ENCODE data around the gene FBN2. TPM values are rescaled to one million over a fixed set of nuclear protein-coding genes. Genes with fewer than 3 reads are reported as not detected.
A peak's percentile ranks its signal among the peaks of the same experiment; 100 is the strongest.
"Not testable (repeated sequence)": the region's sequence is repeated elsewhere in the genome, so short reads cannot be mapped to it uniquely, and the experiment has no call there.

The FBN2 gene
- total RNA-seq, 1 experiment from 2014 or later, result 193 TPM

DNA sequence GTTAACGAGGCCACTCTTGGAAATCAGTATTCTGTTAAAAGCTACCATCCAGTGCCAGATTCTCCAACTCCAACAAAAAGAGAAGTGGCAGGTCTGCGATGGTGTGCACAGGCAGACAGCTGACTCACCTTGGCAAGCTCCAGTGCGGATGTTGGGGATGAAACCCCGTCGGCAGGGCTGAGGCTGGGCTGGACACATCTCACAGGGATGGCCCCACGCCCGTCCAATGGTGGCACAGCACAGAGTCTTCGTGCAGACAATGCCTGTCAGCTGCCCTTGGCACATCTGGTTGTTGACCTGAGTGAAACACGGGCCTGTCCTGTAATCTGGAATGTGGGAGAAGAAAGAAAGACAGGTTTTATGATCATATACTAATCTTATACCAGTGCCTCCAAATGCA, 73.4 kb downstream of the FBN2 start:
- no peak for TF ChIP-seq CTCF (IDR thresholded peaks at IDR 0.05; ENCODE audit: unreplicated experiment)
- ChIA-PET CTCF (no interaction called here), POLR2A (no interaction called here)
- intact Hi-C loops (cut with micrococcal nuclease), result no loop called here
- peak; percentile 55 for DNase-seq (ENCODE audit: unreplicated experiment)
- Mint-ChIP-seq H3K4me3 (ENCODE audit: unreplicated experiment) (no peak overlapping the region), H3K27ac (ENCODE audit: low read depth, unreplicated experiment) (no peak overlapping the region), H3K4me1 (ENCODE audit: insufficient read depth, unreplicated experiment) (peaks cover 1% of the 10 kb centered on the region), H3K36me3 (ENCODE audit: insufficient read depth, unreplicated experiment) (peaks cover 22% of the 10 kb centered on the region), H3K9me3 (ENCODE audit: unreplicated experiment) (peaks cover 11% of the 10 kb centered on the region), H3K27me3 (ENCODE audit: insufficient read depth, unreplicated experiment) (no peaks in the 10 kb centered on the region)
- no TSS peak for BruUV-seq (replicated peaks)

- Mint-ChIP-seq H3K4me1 (ENCODE audit: insufficient read depth, unreplicated experiment) (no peaks in the 10 kb centered on the region), H3K36me3 (ENCODE audit: insufficient read depth, unreplicated experiment) (peaks cover 25% of the 10 kb centered on the region), H3K27me3 (ENCODE audit: insufficient read depth, unreplicated experiment) (no peaks in the 10 kb centered on the region), H3K4me3 (ENCODE audit: unreplicated experiment) (no peak overlapping the region), H3K9me3 (ENCODE audit: unreplicated experiment) (peaks cover 11% of the 10 kb centered on the region), H3K27ac (ENCODE audit: low read depth, unreplicated experiment) (no peak overlapping the region)
- no peak for DNase-seq (ENCODE audit: unreplicated experiment)
- no peak for TF ChIP-seq CTCF (IDR thresholded peaks at IDR 0.05; ENCODE audit: unreplicated experiment)
- ChIA-PET CTCF (interaction anchor here (0.5 to 1.2 kb wide), 3 partner anchors 102 to 457 kb away, joined by 3 to 7 read pairs (median 3); no protein-coding TSS in a partner anchor), POLR2A (interaction anchor here (0.6 to 0.7 kb wide), 2 partner anchors 59 to 78 kb away, joined by 3 read pairs; no protein-coding TSS in a partner anchor)
- intact Hi-C loops (cut with micrococcal nuclease), result no loop called here
- BruUV-seq (replicated peaks), result no TSS peak
Observed at GRCh38 chr5:128462330-128462729, 75.7 kb downstream of the FBN2 start.

GRCh38 chr5:128457147-128457915, 80.7 kb downstream of the FBN2 start:
- H3K27ac Mint-ChIP-seq (ENCODE audit: low read depth, unreplicated experiment); H3K4me3 Mint-ChIP-seq (ENCODE audit: unreplicated experiment); DNase-seq (ENCODE audit: unreplicated experiment); intact Hi-C loops (cut with micrococcal nuclease); BruUV-seq (replicated peaks); H3K4me1 Mint-ChIP-seq (ENCODE audit: insufficient read depth, unreplicated experiment); H3K27me3 Mint-ChIP-seq (ENCODE audit: insufficient read depth, unreplicated experiment): not testable (repeated sequence)
- H3K36me3 Mint-ChIP-seq (ENCODE audit: insufficient read depth, unreplicated experiment), result peaks cover 31% of the 10 kb centered on the region
- H3K9me3 Mint-ChIP-seq (ENCODE audit: unreplicated experiment), result peaks cover 11% of the 10 kb centered on the region
- POLR2A ChIA-PET, result interaction anchor here (0.6 kb wide), 1 partner anchor 172 kb away, joined by 3 read pairs; no protein-coding TSS in a partner anchor
- CTCF ChIA-PET, result interaction anchor here (0.6 kb wide), 1 partner anchor 582 kb away, joined by 3 read pairs; no protein-coding TSS in a partner anchor

DNA sequence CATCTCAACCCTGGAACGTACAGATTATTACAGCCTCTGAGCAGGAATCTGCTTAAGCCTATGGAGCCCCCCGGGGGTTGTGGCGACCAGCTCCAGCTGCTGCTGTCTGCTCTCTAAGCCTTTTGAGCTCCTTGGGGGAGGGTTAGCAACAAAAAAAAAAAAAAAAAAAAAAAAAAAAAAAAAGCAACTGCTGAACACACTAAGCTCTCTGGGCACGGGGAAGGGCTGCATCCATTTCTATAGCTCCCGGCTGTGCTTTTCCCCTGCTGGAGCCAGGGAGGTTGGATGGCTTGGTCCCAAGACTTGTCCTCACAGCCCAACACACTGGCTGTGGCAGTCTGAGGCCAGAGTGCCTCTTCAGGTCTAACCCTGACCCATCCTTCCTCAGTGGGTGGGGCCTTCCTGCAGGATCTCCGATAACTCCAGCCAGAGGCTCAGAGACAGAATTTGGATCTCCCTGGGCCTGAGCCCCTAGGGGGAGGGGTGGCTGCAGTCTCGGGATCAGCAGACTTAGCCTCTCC, 82.1 kb downstream of the FBN2 start:
- Mint-ChIP-seq H3K27me3 (ENCODE audit: insufficient read depth, unreplicated experiment) (no peaks in the 10 kb centered on the region), H3K4me1 (ENCODE audit: insufficient read depth, unreplicated experiment) (no peaks in the 10 kb centered on the region), H3K27ac (ENCODE audit: low read depth, unreplicated experiment) (no peak overlapping the region), H3K9me3 (ENCODE audit: unreplicated experiment) (peaks cover 11% of the 10 kb centered on the region), H3K36me3 (ENCODE audit: insufficient read depth, unreplicated experiment) (peaks cover 38% of the 10 kb centered on the region), H3K4me3 (ENCODE audit: unreplicated experiment) (no peak overlapping the region)
- no peak for TF ChIP-seq CTCF (IDR thresholded peaks at IDR 0.05; ENCODE audit: unreplicated experiment)
- DNase-seq (ENCODE audit: unreplicated experiment), result no peak
- POLR2A ChIA-PET, result no interaction called here
- CTCF ChIA-PET, result interaction anchor here (0.7 kb wide), 1 partner anchor 28 kb away, joined by 3 read pairs; no protein-coding TSS in a partner anchor
- intact Hi-C loops (cut with micrococcal nuclease), result no loop called here
- no TSS peak for BruUV-seq (replicated peaks)
